K562 (cell line): ENCODE results near the gene AANAT. TPM values are rescaled to one million over a fixed set of nuclear protein-coding genes. Genes with fewer than 3 reads are reported as not detected.
A peak's percentile ranks its signal among the peaks of the same experiment; 100 is the strongest.

Experiments used
- BACH1 ChIP-seq: fragments of 200-800 bp; sonication (Bioruptor generic); IDR thresholded peaks from 2 replicates; pipeline ENCODE4 v1.6.1; 2016; ENCODE audit warnings: missing genetic modification characterization, missing compliant biosample characterization
- CXXC5 ChIP-seq: fragments of 250-450 bp; sonication (Bioruptor Pico); IDR thresholded peaks from 2 replicates; pipeline ENCODE4 v1.8.0; 2022; ENCODE audit warnings: inconsistent platforms, mild to moderate bottlenecking, moderate library complexity
- EP400 ChIP-seq: fragments of 450-650 bp; IDR thresholded peaks from 2 replicates; pipeline ENCODE4 v1.6.1; 2017; ENCODE audit warnings: antibody characterized with exemption, mild to moderate bottlenecking, moderate library complexity
- GABPB1 ChIP-seq: sonication (generic); formaldehyde crosslinking; IDR thresholded peaks from 2 replicates; pipeline ENCODE4 v1.8.0; 2022; ENCODE audit warnings: mild to moderate bottlenecking, missing genetic modification reagents
- JUND ChIP-seq, 2 experiments: IDR thresholded peaks; 2 replicates in 1 of 2; 3 replicates in 1 of 2; pipeline ENCODE4 v1.6.1; 2011; ENCODE audit warnings: borderline replicate concordance in 2 of 2, low read depth in 2 of 2, low read length in 2 of 2, improper control_type of control experiment in 1 of 2, missing biosample characterization in 1 of 2, missing genetic modification characterization in 1 of 2, missing genetic modification reagents in 1 of 2
- MCM5 ChIP-seq: fragments of 450-650 bp; IDR thresholded peaks from 2 replicates; pipeline ENCODE4 v1.6.1; 2016; ENCODE audit warnings: low read depth
- MTA3 ChIP-seq: fragments of 450-650 bp; formaldehyde crosslinking; IDR thresholded peaks from 2 replicates; pipeline ENCODE4 v1.6.1; 2017; ENCODE audit warnings: mild to moderate bottlenecking, borderline replicate concordance
- NKRF ChIP-seq: fragments of 450-650 bp; IDR thresholded peaks from 2 replicates; pipeline ENCODE4 v1.6.1; 2016; ENCODE audit warnings: borderline replicate concordance
- NONO ChIP-seq, 2 experiments: fragments of 200-400 bp in 1 of 2; fragments of 450-650 bp in 1 of 2; formaldehyde crosslinking in 1 of 2; IDR thresholded peaks; 2 replicates each; pipeline ENCODE4 v1.6.1; 2017; ENCODE audit warnings: low read depth in 2 of 2, mild to moderate bottlenecking in 2 of 2, moderate library complexity in 2 of 2, low read length in 1 of 2
- PKNOX1 ChIP-seq: fragments of 450-650 bp; IDR thresholded peaks from 2 replicates; pipeline ENCODE4 v1.6.1; 2016
- POLR3A ChIP-seq: IDR thresholded peaks from 2 replicates; pipeline ENCODE4 v1.6.1; 2011; ENCODE audit warnings: borderline replicate concordance, mild to moderate bottlenecking, moderate library complexity; ENCODE audit not compliant: insufficient read length, insufficient read depth; ENCODE audit errors: extremely low read depth
- PRPF4 ChIP-seq: fragments of 200-400 bp; formaldehyde crosslinking; IDR thresholded peaks from one replicate; pipeline ENCODE4 v1.6.1; 2017; ENCODE audit warnings: low read length, low read depth, mild to moderate bottlenecking; ENCODE audit not compliant: insufficient read depth, poor library complexity, severe bottlenecking
- SMC3 ChIP-seq: conservative IDR thresholded peaks from 2 replicates; pipeline ENCODE4 v1.6.1; 2011; ENCODE audit warnings: low read depth, low read length, improper control_type of control experiment; ENCODE audit not compliant: insufficient read depth
- SNIP1 ChIP-seq: fragments of 450-650 bp; IDR thresholded peaks from 2 replicates; pipeline ENCODE4 v1.7.1; 2017; ENCODE audit warnings: low read depth, mild to moderate bottlenecking
- TCF3 ChIP-seq: sonication (generic); formaldehyde crosslinking; IDR thresholded peaks from 2 replicates; pipeline ENCODE4 v1.4.0; 2020; ENCODE audit warnings: mild to moderate bottlenecking, missing genetic modification reagents
- TEAD1 ChIP-seq, 2 experiments: fragments of 450-650 bp in 1 of 2; sonication (generic) in 1 of 2; formaldehyde crosslinking; IDR thresholded peaks; 2 replicates each; pipeline versions ENCODE4 v1.4.0 to v1.8.0; 2020 to 2022; ENCODE audit warnings: mild to moderate bottlenecking in 2 of 2, missing genetic modification reagents in 1 of 2
- U2AF1 ChIP-seq: fragments of 200-400 bp; formaldehyde crosslinking; optimal IDR thresholded peaks from 2 replicates; pipeline ENCODE3; 2017; ENCODE audit warnings: mild to moderate bottlenecking, low read depth, low read length, moderate library complexity
- U2AF2 ChIP-seq: fragments of 200-400 bp; formaldehyde crosslinking; optimal IDR thresholded peaks from 2 replicates; pipeline ENCODE3; 2017; ENCODE audit warnings: low read depth, mild to moderate bottlenecking, low read length
- ZNF277 ChIP-seq: fragments of 250-450 bp; sonication (Bioruptor Pico); IDR thresholded peaks from 2 replicates; pipeline ENCODE4 v1.8.0; 2022; ENCODE audit warnings: inconsistent platforms, mild to moderate bottlenecking, moderate library complexity, borderline replicate concordance
- ZNF445 ChIP-seq: fragments of 250-450 bp; sonication (Bioruptor Pico); IDR thresholded peaks from 2 replicates; pipeline ENCODE4 v1.4.0; 2020; ENCODE audit warnings: low read depth, mild to moderate bottlenecking, moderate library complexity
- ZNF695 ChIP-seq: fragments of 450-650 bp; formaldehyde crosslinking; IDR thresholded peaks from 2 replicates; pipeline ENCODE4 v1.4.0; 2020; ENCODE audit warnings: mild to moderate bottlenecking, moderate library complexity
- ZNF778 ChIP-seq: fragments of 450-650 bp; formaldehyde crosslinking; IDR thresholded peaks from 2 replicates; pipeline ENCODE4 v1.4.0; 2020; ENCODE audit warnings: mild to moderate bottlenecking, moderate library complexity
- polyA plus RNA-seq, 8 experiments: library from polyadenylated mRNA; depleted of rRNA in 4 of 8; stranded (reverse) in 5 of 8; unstranded in 3 of 8; fragments of >200 nt; fragmentation: Nextera tagmentation in 2 of 8; fragmentation: Illumina TruSeq in 1 of 8; extraction: Ambion mirVana in 2 of 8; extraction: Trizol in 1 of 8; gene quantifications; 2 replicates each; pipeline versions ENCODE4 v1.2.1 to v1.2.3, GENCODE V29; 2011 to 2014; ENCODE audit warnings: inconsistent platforms in 1 of 8, missing spikeins in 1 of 8
- total RNA-seq, 7 experiments: library from RNA; depleted of rRNA in 6 of 7; stranded (reverse); fragments of >200 nt in 6 of 7; fragmentation: Illumina TruSeq in 2 of 7; extraction: Trizol in 2 of 7; gene quantifications; 2 replicates each; pipeline versions ENCODE4 v1.2.1 to v1.2.3, GENCODE V29; 2011 to 2021; ENCODE audit warnings: low replicate concordance in 1 of 7

The AANAT gene
- total and polyA plus RNA-seq, 9 of the 15 experiments (the other 6 are each of a cell fraction or from before 2014, with no cell fraction given), result not detected

DNA sequence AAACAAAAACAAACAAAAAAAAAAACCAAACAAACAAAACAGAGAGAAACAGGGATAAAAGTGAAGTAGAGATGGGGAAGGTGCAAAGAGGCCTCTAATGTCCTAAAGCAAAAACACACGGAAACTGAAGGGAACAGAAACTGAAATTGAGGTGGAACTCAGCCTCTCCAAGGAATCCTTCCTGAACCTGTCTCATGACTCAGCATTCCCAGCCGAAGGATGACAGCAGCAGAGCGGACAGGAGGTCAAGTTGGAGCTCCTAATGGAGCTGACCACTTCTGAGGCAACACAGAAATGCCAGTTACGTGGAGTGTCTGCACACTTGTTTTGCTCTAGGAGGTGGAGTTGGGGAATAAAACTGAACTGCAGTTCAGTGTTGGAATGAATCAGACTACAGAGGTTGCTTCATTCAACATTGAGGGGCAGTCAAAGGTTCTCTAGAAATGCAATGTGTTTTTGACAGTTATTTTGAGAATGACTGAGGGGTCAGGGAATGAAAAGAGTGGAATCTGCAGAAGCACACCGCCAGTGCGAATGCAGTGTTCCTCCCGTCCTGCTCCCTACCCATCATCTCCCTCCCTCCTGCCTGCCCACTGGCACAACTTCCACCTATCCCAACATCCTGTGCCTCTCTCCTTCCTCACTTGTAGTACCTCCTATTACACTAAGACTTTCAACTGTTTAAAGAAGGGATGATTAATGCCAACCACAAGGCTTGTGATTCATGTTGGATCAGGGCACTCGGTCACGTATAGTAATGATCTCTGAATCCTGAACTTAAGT is 20.8 kb upstream of the AANAT start (continued):
- TF ChIP-seq PKNOX1, result peak; percentile 48
- 0 out of 2 replicates have a peak, but pooled peaks have one; percentile 52 for TF ChIP-seq SNIP1
- TF ChIP-seq U2AF2, result no peak
- TF ChIP-seq POLR3A, result no peak
- TF ChIP-seq ZNF778 (CRISPR knock-in tag), result no peak
- no peak for TF ChIP-seq GABPB1 (CRISPR knock-in tag)
- TF ChIP-seq ZNF445 (CRISPR knock-in tag), result no peak
- peak; percentile 25; the same call in 1 of the 2 replicates for TF ChIP-seq NKRF
- TF ChIP-seq BACH1, result peak; percentile 97
- peak; percentile 38; the same call in 1 of the 2 replicates for TF ChIP-seq CXXC5 (CRISPR knock-in tag)
- no peak for TF ChIP-seq ZNF695 (CRISPR knock-in tag)
- peak; percentile 42; the same call in 1 of the 2 replicates for TF ChIP-seq EP400
- no peak for TF ChIP-seq SMC3
- TF ChIP-seq ZNF277, result no peak
- peak; percentile 71; the same call in 1 of the 2 replicates for TF ChIP-seq JUND (IDR thresholded peaks at IDR 0.05; ENCODE audit: borderline replicate concordance, low read depth, low read length)
- peak; percentile 54; the same call in 1 of the 3 replicates for TF ChIP-seq JUND (tag; IDR thresholded peaks at IDR 0.05; ENCODE audit: borderline replicate concordance, low read depth, low read length)
- no peak for TF ChIP-seq NONO (IDR thresholded peaks at IDR 0.05; ENCODE audit: low read depth in 2 of 2, low read length in 1 of 2)
- TF ChIP-seq TEAD1 (CRISPR knock-in tag; IDR thresholded peaks at IDR 0.05), result peak in 1 of 2 experiments; percentile 14; a peak in 1 of 4 replicates
- TF ChIP-seq TCF3, result no peak
- 0 out of 2 replicates have a peak, but pooled peaks have one; percentile 23 for TF ChIP-seq MTA3
- no peak for TF ChIP-seq MCM5
- no peak for TF ChIP-seq U2AF1
- no peak for TF ChIP-seq PRPF4
